K562 (cell line): Measurements from ENCODE around the gene SYCP1. TPM values are rescaled to one million over a fixed set of nuclear protein-coding genes. Genes with fewer than 3 reads are reported as not detected.
A peak's percentile ranks its signal among the peaks of the same experiment; 100 is the strongest.

Experiments
- ATAC-seq: fragments of 200-7000 bp; cut with Tn5 transposase; 3 replicates; pipeline ENCODE4 v1.9.1; 2020; ENCODE audit warnings: moderate library complexity
- BruUV-seq: library from RNA; stranded (reverse); fragments of 400-500 nt; replicated peaks from 2 replicates; lab custom pipeline; 2021; lab: Mats Ljungman, UMichigan
- CTCF ChIA-PET: fragments of 300-600 bp; formaldehyde crosslinking; extraction: SDS; loops from one replicate; lab custom pipeline; 2021; ENCODE audit warnings: low intra/inter-chr PET ratio; lab: Yijun Ruan, JAX
- POLR2A ChIA-PET: fragments of 300-600, 350-650 bp; sonication (Branson Sonifier 250); formaldehyde crosslinking; extraction: SDS; loops from one replicate; lab custom pipeline; 2021; ENCODE audit warnings: antibody characterized with exemption, inconsistent platforms; lab: Yijun Ruan, JAX
- DNase-seq, 4 experiments: peaks; one replicate each; pipeline versions ENCODE4 v3.0.0 to v3.0.0-alpha.2; 2011 to 2018; ENCODE audit warnings: low spot score in 3 of 4, mixed read lengths in 3 of 4; ENCODE audit errors: extremely low read depth in 1 of 4
- FAIRE-seq: peaks from 2 replicates; lab custom pipeline; 2011; peaks lifted over from hg19 to GRCh38; lab: Jason Lieb, UNC
- H2AFZ ChIP-seq: 2 replicates; pipeline ENCODE4 v1.6.0; 2011; ENCODE audit warnings: low read depth, low read length, control low read depth, inconsistent platforms
- H3K27ac ChIP-seq: fragments of 200-600 bp; 3 replicates; pipeline ENCODE4 v1.8.0; 2011; ENCODE audit warnings: low read depth, mild to moderate bottlenecking, control low read depth, inconsistent platforms, low read length, moderate library complexity, mixed read lengths; ENCODE audit errors: extremely low read depth
- H3K27me3 ChIP-seq, 2 experiments: fragments of 300-600 bp in 1 of 2; 2 replicates in 1 of 2; 3 replicates in 1 of 2; pipeline versions ENCODE4 v1.6.0 to v1.8.0; 2011; ENCODE audit warnings: inconsistent platforms in 2 of 2, low read length in 2 of 2, mild to moderate bottlenecking in 1 of 2, mixed read lengths in 1 of 2, moderate library complexity in 1 of 2; ENCODE audit not compliant: control insufficient read depth in 2 of 2, insufficient read depth in 2 of 2
- H3K36me3 ChIP-seq: fragments of 300-600 bp; 3 replicates; pipeline ENCODE4 v1.8.0; 2011; ENCODE audit warnings: mild to moderate bottlenecking, low read length, inconsistent platforms; ENCODE audit not compliant: control insufficient read depth, insufficient read depth
- H3K4me1 ChIP-seq, 2 experiments: fragments of 200-600 bp in 1 of 2; replicated peaks in 1 of 2; 2 replicates in 1 of 2; 3 replicates in 1 of 2; pipeline versions ENCODE4 v1.5.1 to v1.8.0; 2011; ENCODE audit warnings: inconsistent platforms in 2 of 2, low read length in 2 of 2, mild to moderate bottlenecking in 1 of 2, mixed read lengths in 1 of 2, moderate library complexity in 1 of 2; ENCODE audit not compliant: control insufficient read depth in 2 of 2, insufficient read depth in 2 of 2
- H3K4me2 ChIP-seq: 2 replicates; pipeline ENCODE4 v1.6.1; 2011; ENCODE audit warnings: low read length, control low read depth, inconsistent platforms, mixed read lengths; ENCODE audit not compliant: insufficient read depth
- H3K4me3 ChIP-seq: fragments of 200-600 bp; sonication (generic), shearing (Covaris generic); 2 replicates; pipeline ENCODE4 v1.5.1; 2016; ENCODE audit warnings: control low read depth, inconsistent platforms
- H3K79me2 ChIP-seq: fragments of 200-600 bp; 3 replicates; pipeline ENCODE4 v1.8.0; 2011; ENCODE audit warnings: low read length, inconsistent platforms; ENCODE audit not compliant: control insufficient read depth, insufficient read depth
- H3K9ac ChIP-seq, 2 experiments: 2 replicates each; pipeline versions ENCODE4 v1.6.0 to v1.6.1; 2011; ENCODE audit warnings: low read depth in 2 of 2, low read length in 2 of 2, control low read depth in 1 of 2, inconsistent platforms in 1 of 2, mild to moderate bottlenecking in 1 of 2, mixed read lengths in 1 of 2; ENCODE audit not compliant: insufficient read depth in 1 of 2
- H3K9me1 ChIP-seq: one replicate; pipeline ENCODE4 v1.6.0; 2011; ENCODE audit warnings: inconsistent platforms, mild to moderate bottlenecking, low read length, moderate library complexity; ENCODE audit not compliant: control insufficient read depth, insufficient read depth
- H3K9me3 ChIP-seq: replicated peaks from 2 replicates; pipeline ENCODE4 v1.5.1; 2011; ENCODE audit warnings: low read depth, low read length, inconsistent platforms; ENCODE audit not compliant: control insufficient read depth, insufficient read depth
- H4K20me1 ChIP-seq: replicated peaks from 2 replicates; pipeline ENCODE4 v1.6.1; 2011; ENCODE audit warnings: low read length, inconsistent platforms, mixed read lengths; ENCODE audit not compliant: control insufficient read depth, insufficient read depth
- ATF1 ChIP-seq, 2 experiments: fragments of 450-650 bp in 1 of 2; IDR thresholded peaks; 2 replicates each; pipeline ENCODE4 v1.6.1; 2016; ENCODE audit warnings: missing compliant biosample characterization in 1 of 2, missing genetic modification characterization in 1 of 2
- GTF2A2 ChIP-seq: IDR thresholded peaks from 2 replicates; pipeline ENCODE4 v1.6.1; 2016; ENCODE audit warnings: mild to moderate bottlenecking, missing genetic modification characterization, missing compliant biosample characterization
- HMGN3 ChIP-seq: IDR thresholded peaks from 2 replicates; pipeline ENCODE4 v1.6.1; 2011; ENCODE audit warnings: borderline replicate concordance, low read depth, mild to moderate bottlenecking, mixed read lengths, low read length; ENCODE audit not compliant: insufficient read length; ENCODE audit errors: extremely low read depth
- HSF4 ChIP-seq: fragments of 250-450 bp; sonication (Bioruptor Pico); IDR thresholded peaks from 2 replicates; pipeline ENCODE4 v2.1.2; 2022; ENCODE audit warnings: mild to moderate bottlenecking, moderate library complexity, borderline replicate concordance
- PHF21A ChIP-seq: fragments of 450-650 bp; IDR thresholded peaks from 2 replicates; pipeline ENCODE4 v1.6.1; 2017; ENCODE audit warnings: low read depth, borderline replicate concordance
- PYGO2 ChIP-seq: fragments of 450-650 bp; IDR thresholded peaks from 2 replicates; pipeline ENCODE4 v1.6.1; 2016; ENCODE audit warnings: mild to moderate bottlenecking, missing genetic modification characterization, moderate library complexity, missing compliant biosample characterization
- RBM14 ChIP-seq: fragments of 200-400 bp; formaldehyde crosslinking; IDR thresholded peaks from 2 replicates; pipeline ENCODE4 v1.6.1; 2018; ENCODE audit warnings: low read depth, mild to moderate bottlenecking, low read length, moderate library complexity, borderline replicate concordance; ENCODE audit not compliant: insufficient read depth
- TCF15 ChIP-seq: fragments of 250-450 bp; sonication (Bioruptor Pico); IDR thresholded peaks from 2 replicates; pipeline ENCODE4 v1.8.0; 2022; ENCODE audit warnings: moderate library complexity, mild to moderate bottlenecking, inconsistent platforms
- TCF7L2 ChIP-seq: fragments of 150-350 bp; IDR thresholded peaks from 2 replicates; pipeline ENCODE4 v1.6.1; 2016; ENCODE audit warnings: low read depth, mild to moderate bottlenecking, low read length, moderate library complexity
- TFE3 ChIP-seq: fragments of 450-650 bp; formaldehyde crosslinking; IDR thresholded peaks from 2 replicates; pipeline ENCODE4 v1.4.0; 2020; ENCODE audit warnings: mild to moderate bottlenecking, mixed read lengths
- ZNF764 ChIP-seq: fragments of 250-450 bp; sonication (Bioruptor Pico); IDR thresholded peaks from 2 replicates; pipeline ENCODE4 v1.4.0; 2020; ENCODE audit warnings: low read depth, mild to moderate bottlenecking, moderate library complexity
- ZNF778 ChIP-seq: fragments of 450-650 bp; formaldehyde crosslinking; IDR thresholded peaks from 2 replicates; pipeline ENCODE4 v1.4.0; 2020; ENCODE audit warnings: mild to moderate bottlenecking, moderate library complexity
- WGBS: fragments of 100-300 bp; shearing (Covaris generic); methylation state at CpG from one replicate; pipeline ENCODE4 v1.1.6; 2016; ENCODE audit warnings: low coverage, mixed read lengths; ENCODE audit not compliant: insufficient coverage; ENCODE audit errors: missing lambda C conversion rate; 5-methylcytosine and 5-hydroxymethylcytosine counted together
- in situ Hi-C: fragments of 300-500 bp; cut with MboI; formaldehyde crosslinking; loops from 4 replicates; pipeline ENCODE4 v1.15.0; 2018; ENCODE audit warnings: inconsistent platforms, mixed read lengths
- intact Hi-C: fragments of 100-400 bp; cut with micrococcal nuclease; formaldehyde crosslinking; loops from 2 replicates; pipeline ENCODE4 v1.14.2; 2022
- polyA plus RNA-seq, 8 experiments: library from polyadenylated mRNA; depleted of rRNA in 4 of 8; stranded (reverse) in 5 of 8; unstranded in 3 of 8; fragments of >200 nt; fragmentation: Nextera tagmentation in 2 of 8; fragmentation: Illumina TruSeq in 1 of 8; extraction: Ambion mirVana in 2 of 8; extraction: Trizol in 1 of 8; gene quantifications; 2 replicates each; pipeline versions ENCODE4 v1.2.1 to v1.2.3, GENCODE V29; 2011 to 2014; ENCODE audit warnings: inconsistent platforms in 1 of 8, missing spikeins in 1 of 8
- total RNA-seq, 7 experiments: library from RNA; depleted of rRNA in 6 of 7; stranded (reverse); fragments of >200 nt in 6 of 7; fragmentation: Illumina TruSeq in 2 of 7; extraction: Trizol in 2 of 7; gene quantifications; 2 replicates each; pipeline versions ENCODE4 v1.2.1 to v1.2.3, GENCODE V29; 2011 to 2021; ENCODE audit warnings: low replicate concordance in 1 of 7

The SYCP1 gene
- total and polyA plus RNA-seq, 9 of the 15 experiments (the other 6 are each of a cell fraction or from before 2014, with no cell fraction given): not detected

- no TSS peak for BruUV-seq
- no peak overlapping the region for H3K9ac ChIP-seq
- POLR2A ChIA-PET: no interaction called here
- H3K4me3 ChIP-seq: no peak overlapping the region
- 0% methylated on average over 3 of the region's 3 CpGs for WGBS
- no peaks in the 10 kb centered on the region for H3K27me3 ChIP-seq
- H3K4me2 ChIP-seq: no peak overlapping the region
- no peak overlapping the region for H2AFZ ChIP-seq
- no peaks in the 10 kb centered on the region for H3K4me1 ChIP-seq
- H3K79me2 ChIP-seq: no peaks in the 10 kb centered on the region
- DNase-seq: no peak
- CTCF ChIA-PET: no interaction called here
- TF ChIP-seq TFE3 (CRISPR knock-in tag) (peak; percentile 65), TCF15 (no peak), RBM14 (no peak)
- H3K36me3 ChIP-seq: no peaks in the 10 kb centered on the region
- H3K27ac ChIP-seq: no peak overlapping the region
- FAIRE-seq: no peak
- no peaks in the 10 kb centered on the region for H3K9me3 ChIP-seq
- H4K20me1 ChIP-seq: no peaks in the 10 kb centered on the region
- no peaks in the 10 kb centered on the region for H3K9me1 ChIP-seq
- in situ Hi-C loops (no loop called here), intact Hi-C loops (no loop called here)
- no peak for ATAC-seq
Measured at GRCh38 chr1:114896795-114897194, 42.1 kb downstream of the SYCP1 start.

GRCh38 chr1:114901814-114902213 is 47.2 kb downstream of the SYCP1 start:
- H4K20me1 ChIP-seq: no peaks in the 10 kb centered on the region
- no peak overlapping the region for H2AFZ ChIP-seq
- no peak for DNase-seq
- FAIRE-seq: no peak
- H3K36me3 ChIP-seq: no peaks in the 10 kb centered on the region
- WGBS: 2% methylated on average over 9 of the region's 9 CpGs
- H3K27ac ChIP-seq: no peak overlapping the region
- BruUV-seq: no TSS peak
- H3K9me1 ChIP-seq: no peaks in the 10 kb centered on the region
- CTCF ChIA-PET: no interaction called here
- H3K9ac ChIP-seq: no peak overlapping the region
- POLR2A ChIA-PET: interaction anchor here (0.9 to 1.0 kb wide), 2 partner anchors 9 to 11 kb away, joined by 4 read pairs; no protein-coding TSS in a partner anchor
- H3K4me3 ChIP-seq: no peak overlapping the region
- H3K9me3 ChIP-seq: no peaks in the 10 kb centered on the region
- no peaks in the 10 kb centered on the region for H3K79me2 ChIP-seq
- in situ Hi-C loops (no loop called here), intact Hi-C loops (no loop called here)
- H3K4me1 ChIP-seq: no peaks in the 10 kb centered on the region
- no peak for ATAC-seq
- no peaks in the 10 kb centered on the region for H3K27me3 ChIP-seq
- H3K4me2 ChIP-seq: no peak overlapping the region
- TF ChIP-seq HMGN3 (no peak), HSF4 (CRISPR knock-in tag) (no peak), ZNF778 (CRISPR knock-in tag) (no peak), TFE3 (CRISPR knock-in tag) (no peak), GTF2A2 (tag) (no peak), TCF7L2 (no peak), ZNF764 (CRISPR knock-in tag) (no peak), ATF1 (CRISPR knock-in tag; IDR thresholded peaks at IDR 0.05) (no peak), ATF1 (tag; IDR thresholded peaks at IDR 0.05) (no peak), PYGO2 (tag) (no peak), PHF21A (no peak)
